Limb (tissue), 2 donors: Measurements from ENCODE around the gene CYP46A1.

Source experiments
- DNase-seq, 2 donors: peaks; one replicate each; pipeline ENCODE4 v3.0.0-alpha.2; 2016; ENCODE audit errors: extremely low spot score in 2 of 2

Gene CYP46A1

DNA sequence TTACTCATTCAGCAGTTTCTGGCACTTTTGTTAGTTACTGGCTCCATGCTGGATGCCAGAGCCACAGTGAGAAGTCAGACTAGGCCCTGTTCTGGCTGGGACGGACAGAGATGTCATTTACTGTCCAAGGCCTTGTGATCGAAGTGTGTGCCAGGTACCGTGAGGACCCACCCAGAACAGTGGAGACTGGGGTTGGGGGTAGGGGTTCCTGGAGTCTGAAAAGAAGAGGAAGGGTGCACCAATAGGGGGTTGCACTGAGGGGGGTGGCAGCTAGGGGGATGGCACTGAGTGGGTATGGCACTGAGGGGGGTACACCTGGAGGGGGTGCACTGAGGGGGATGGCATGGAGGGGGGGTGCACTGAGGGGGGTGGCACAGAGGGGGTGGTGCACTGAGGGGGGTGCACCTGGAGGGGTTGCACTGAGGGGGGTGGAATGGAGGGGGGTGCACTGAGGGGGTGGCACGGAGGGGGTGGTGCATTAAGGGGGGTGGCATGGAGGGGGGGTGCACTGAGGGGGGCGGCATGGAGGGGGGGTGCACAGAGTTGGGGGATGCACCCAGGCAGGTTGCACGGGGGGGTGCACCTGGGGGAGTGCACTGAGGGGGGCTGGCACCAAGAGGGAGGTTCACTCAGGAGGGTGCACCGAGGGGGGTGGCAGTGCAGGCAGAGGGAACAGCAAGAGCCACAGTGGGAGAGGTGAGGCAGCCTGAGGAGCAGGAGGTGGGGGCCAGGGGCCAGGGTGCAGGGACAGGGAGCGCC is 10.6 kb upstream of the CYP46A1 start:
- DNase-seq: no peak

DNA sequence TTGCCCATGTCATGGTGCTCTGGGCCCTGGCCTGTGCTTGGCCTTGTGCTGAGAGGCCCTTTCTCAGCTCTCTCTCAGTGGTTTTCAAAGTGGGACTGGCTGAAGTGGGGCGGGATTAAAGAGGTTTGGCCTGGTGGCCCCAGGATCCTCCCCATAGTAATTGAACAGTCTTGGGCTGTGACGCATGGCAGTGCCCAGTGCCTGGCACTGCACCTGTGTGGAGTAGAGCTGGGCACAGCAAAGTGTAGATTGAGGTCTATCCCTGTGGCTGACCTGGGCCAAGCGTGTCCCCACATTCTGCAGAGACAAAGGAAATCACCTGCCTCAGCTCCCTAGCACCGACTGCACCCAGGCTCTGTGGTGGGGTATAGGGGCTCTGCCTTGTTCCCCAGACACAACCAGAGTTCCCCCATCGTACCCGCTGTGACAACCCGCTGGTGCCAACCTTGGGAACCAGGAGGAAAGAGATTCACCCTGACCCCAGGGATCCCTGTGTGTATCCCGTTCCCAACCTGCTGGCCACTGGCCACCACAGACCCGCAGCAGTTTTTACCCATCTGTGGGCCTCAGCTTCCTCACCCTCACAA is 9.9 kb upstream of the CYP46A1 start:
- DNase-seq: no peak

DNA sequence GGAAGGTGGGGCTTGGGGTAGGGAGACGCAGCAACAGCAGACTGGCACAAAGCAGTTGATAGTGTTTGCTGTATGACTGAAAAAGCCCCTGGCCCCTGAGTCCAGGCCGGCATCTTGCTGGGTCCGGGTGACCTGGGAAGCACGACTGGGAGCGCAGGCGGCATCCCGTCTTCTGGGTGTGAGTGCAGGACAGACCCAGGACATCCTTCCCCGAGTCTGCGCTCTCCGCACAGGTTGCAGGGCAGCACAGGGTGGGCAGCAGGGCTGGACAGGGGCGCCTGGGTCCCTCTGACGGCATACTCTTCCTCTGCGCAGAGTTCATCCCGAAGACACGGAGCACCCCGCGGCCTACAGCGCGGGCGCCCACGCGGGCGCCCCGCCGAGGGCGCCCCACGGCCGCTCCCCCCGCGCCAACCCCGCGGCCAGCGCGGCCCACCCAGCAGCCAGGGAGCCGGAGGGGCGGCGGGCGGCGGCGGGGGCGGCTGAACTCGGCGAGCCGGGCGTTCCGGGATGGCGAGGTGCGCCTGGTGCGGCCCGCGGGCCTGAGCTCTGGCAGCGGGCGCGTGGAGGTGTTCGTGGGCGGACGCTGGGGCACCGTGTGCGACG is 9.2 kb upstream of the CYP46A1 start:
- no peak for DNase-seq

DNA sequence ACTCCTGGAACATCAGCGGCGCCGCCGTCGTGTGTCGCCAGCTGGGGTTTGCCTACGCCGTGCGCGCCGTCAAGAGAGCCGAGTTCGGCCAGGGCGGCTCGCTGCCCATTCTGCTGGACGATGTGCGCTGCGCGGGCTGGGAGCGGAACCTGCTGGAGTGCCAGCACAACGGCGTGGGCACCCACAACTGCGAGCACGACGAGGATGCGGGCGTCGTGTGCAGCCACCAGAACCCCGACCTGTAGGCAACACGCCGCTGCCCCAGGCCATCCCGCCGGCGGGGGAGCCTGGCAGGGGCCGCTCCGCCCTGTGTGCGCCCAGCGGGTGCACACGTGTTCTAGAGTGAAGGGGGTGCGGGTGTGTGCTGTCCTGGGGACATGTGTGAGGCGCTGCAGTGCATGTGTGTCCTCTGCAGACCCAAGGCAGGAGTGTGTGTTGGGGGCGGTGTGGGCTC is 8.7 kb upstream of the CYP46A1 start:
- no peak for DNase-seq

DNA sequence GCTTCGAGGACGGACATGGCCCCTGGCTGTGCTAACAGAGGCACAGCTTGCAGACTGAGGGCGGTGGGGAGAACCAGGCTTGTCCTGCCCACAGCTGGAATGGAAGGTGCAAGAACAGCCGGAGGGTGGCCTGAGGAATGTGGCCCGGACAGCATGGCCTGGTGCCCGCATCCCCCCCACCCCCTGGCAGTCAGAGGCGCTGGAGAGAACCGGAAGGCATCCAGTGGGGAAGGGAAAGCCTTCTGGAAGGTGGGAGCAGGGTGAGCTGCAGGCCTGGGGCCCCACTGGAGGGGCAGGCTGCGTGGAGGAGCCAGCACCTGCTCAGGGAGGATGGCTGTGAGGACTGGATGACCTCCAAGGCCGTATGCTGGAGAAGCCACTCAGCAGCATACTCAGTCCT is 8.1 kb upstream of the CYP46A1 start:
- no peak for DNase-seq

DNA sequence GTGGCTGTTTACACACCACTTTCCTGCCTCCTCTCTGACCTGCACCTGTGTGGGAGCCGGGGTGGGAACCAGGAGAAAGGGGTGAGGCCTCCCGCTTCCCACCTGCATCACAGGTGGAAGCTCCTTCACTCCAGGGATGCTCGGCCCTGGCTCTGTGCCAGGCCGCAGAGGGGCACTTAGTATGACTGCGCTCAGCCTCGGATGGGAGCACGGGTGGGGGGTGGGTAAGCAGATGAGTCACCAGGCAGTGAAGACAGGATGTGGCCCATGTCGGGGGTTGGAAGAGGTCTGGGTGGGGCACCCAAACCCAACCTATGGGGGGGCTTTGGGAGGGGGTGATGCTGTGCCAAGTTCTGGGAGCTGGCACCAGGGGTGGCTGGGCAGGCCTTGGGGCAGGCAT is 7.4 kb upstream of the CYP46A1 start:
- DNase-seq: peak in 1 of 2 donors; percentile 15

DNA sequence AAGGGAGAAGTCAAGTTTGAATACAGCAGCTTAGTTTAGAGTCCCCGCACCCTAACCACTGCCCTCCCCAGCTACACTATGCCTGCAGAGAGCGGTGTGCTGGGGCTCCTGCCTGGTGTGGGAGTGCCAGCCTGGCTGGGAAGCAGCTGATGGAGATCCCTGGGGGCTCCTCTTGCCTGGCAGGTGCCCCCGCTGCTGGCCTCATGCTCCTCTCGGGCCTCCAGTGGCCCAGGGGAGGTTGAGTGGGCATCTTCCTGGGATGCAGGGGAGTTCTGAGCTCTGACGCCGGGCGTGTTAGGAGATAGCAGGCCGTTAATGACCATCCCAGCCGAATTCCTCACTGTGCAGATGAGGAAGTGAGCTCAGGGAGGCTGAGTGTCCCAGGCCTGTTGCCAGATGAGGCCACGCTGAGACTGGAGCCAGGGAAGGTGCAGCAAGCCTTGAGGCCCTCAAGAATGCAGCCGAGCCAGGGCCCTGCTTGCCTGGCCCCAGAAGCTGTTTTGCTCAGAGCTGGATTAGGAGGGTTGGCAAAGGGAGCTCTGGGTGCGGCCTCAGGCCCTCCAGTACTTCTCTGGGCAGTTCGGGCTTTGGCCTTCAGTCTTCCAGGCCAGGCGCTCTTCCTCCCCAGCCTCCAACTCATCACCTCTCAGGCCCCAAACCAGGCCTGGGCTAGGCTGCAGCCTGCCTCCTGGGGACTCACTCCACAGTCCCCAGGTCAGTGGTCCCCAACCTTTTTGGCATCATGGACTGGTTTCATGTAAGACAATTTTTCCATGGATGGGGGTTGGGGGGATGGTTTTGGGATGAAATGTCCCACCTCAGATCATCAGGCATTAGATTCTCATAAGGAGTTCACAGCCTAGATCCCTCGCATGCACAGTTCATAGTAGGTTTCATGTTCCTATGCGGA is 6.6 kb upstream of the CYP46A1 start:
- DNase-seq: peak in 1 of 2 donors; percentile 19

DNA sequence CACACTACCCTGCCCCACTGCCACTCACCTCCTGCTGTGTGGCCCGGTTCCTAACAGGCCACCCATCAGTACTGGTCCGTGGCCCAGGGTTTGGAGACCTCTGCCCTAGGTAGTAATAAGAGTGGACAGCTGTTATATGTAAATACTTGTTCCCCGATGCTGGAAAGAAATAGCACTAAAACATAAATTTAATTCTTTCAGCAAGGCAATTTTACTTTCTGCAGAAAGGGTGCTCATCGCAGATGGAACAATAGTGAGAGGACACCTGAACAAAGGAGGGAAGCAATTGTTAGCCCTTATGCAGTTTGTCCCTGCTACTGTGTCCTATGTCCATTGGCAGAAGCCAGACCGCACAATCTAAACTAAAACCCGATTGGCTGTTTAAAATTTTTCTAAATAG is 5.9 kb upstream of the CYP46A1 start:
- no peak for DNase-seq

DNA sequence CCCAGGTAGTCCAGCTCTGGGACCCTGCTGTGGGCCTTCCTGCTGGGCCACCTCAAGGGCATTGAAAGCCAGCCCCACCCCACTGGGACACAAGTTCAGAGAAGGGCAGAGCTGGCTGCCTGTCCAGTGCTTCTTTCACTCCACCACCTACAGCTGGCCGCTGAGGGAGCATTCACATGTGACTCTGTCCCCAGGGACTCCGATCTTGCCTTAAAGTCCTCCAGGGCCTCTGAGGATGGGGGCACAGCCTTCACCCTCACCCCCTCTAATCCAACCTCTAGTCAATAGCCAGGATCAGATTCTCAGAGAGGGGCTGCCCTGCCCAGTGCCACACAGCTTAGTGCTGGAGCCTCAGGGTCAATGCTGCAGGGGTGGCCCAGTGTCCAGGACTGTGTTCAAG is 5.0 kb upstream of the CYP46A1 start:
- DNase-seq: no peak

DNA sequence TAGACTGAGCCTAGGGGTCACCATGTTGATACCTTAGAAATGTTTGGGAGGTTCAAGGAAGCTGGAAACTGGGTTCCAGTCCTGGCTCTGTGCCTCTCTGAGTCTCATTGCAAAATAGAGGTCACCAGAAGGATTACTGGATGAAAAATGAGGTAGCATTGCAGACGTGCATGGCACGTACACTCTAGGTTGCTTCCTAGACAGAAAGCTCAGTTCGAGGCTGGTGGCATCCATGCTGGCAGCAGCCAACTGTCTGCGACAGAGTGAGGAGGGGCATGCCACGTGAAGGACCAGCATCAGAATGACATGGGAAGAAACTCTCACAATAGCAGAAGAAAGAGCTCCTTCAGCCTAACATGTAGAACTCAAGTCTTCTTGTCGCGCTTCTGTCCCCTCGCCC is 4.6 kb upstream of the CYP46A1 start:
- peak in 1 of 2 donors; percentile 17 for DNase-seq

DNA sequence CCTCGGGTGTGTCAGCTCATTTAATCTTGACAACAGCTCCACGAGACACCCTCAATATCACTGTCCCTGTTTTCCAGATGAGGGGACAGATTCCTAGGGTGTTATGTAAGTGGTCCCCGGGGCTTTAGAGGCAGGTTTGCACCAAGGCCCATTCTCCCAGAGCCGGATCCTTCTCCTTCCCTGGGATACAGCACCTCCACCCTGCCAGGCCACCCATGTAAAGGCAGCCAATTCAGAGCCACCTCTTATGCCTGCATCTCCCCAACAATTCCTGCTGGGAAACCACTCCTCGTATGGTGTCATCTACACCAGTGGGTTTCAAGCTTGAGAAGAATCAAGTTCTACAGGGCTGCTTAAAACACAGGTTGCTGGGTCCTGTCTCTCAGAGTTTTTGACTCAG is 4.1 kb upstream of the CYP46A1 start:
- peak in 1 of 2 donors; percentile 21 for DNase-seq

DNA sequence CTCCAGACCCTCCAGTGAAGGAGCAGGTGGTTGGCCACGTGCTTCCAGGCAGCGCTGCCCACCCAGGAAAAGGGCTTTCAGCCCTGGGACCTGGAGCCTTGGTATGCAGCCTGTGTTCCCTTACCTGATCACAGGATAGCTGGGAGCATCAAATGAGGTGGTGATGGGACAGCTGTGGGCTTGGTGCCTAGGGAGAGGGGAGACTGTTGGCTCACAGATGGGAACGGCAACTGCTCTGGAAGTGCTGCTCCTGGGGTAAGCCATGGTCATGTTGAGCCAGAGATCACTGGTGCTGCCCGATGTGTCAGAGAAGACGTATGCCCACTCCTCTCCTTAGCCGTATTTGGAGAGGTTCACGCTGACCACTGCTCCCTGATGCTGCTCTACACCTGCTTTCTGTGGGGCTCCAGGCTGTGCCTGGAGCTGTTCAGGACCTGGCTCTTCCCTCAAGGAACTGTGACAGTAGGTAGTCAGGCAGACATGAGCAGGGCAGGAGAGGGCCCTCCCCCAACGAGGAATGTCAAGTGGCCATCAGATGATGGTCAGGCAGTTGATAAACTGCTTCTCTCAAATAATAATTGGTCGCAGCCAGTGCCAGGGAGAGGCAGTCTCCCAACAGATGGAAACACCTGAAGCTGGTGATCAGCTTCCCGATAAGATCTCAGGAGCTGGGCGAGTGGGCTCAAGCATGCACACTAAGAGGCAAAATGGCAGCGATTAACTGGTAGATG is 2.8 kb upstream of the CYP46A1 start:
- peak in 1 of 2 donors; percentile 21 for DNase-seq

DNA sequence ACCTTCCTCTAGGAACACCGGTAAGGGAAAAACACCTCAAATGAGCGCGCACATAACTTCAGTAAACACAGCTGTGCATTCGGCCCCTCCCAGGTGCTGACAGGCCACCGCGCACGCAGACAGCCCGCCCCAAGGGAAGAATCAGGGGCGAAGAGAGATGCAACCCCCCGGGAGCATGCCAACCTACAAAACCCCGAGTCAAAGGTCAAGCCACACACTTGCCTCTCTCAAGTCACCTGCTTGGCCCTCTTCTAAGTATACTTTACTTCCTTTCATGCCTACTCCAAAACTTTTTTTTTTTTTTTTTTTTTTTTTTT is 2.3 kb upstream of the CYP46A1 start:
- peak in 1 of 2 donors; percentile 28 for DNase-seq

DNA sequence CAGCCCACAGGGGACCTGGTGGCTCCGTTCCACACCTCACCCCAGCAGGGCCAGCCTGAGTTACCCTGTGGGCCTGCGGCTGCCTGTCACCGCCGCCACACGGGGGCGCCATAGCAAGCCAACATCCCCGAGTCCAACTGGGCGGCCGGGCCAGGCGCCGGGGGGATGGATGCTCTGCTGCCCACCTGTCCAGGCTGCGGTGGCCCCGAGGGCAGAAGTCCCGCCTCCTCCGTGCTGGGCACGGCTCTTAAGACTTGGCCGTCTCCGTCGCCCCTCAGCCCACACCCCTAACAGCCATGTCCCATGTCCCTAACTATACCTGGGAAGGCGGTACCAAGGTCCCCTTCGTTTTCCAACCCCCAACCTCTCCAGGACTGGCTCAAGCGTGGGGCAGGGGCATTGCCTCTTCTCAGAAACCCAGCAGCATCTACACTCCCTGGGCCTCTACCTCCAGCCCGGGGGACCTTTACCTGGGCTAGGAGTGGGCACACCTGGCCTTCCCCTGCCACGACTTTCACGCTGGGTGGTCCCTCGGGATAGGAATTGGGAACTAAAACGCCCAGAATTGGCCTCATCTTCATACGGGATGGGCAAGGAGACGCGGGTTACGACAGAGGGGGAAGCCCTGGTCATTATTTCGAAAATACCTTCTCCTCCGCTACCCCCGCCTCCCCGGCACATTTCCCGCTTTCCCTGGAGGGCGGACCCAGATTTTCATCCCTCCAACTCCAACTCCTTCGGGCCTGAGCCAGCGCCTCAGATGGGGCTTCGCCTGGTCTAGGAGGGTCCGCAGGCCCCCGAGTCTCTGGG is 1.1 kb upstream of the CYP46A1 start:
- DNase-seq: peak; percentile 65 to 91

DNA sequence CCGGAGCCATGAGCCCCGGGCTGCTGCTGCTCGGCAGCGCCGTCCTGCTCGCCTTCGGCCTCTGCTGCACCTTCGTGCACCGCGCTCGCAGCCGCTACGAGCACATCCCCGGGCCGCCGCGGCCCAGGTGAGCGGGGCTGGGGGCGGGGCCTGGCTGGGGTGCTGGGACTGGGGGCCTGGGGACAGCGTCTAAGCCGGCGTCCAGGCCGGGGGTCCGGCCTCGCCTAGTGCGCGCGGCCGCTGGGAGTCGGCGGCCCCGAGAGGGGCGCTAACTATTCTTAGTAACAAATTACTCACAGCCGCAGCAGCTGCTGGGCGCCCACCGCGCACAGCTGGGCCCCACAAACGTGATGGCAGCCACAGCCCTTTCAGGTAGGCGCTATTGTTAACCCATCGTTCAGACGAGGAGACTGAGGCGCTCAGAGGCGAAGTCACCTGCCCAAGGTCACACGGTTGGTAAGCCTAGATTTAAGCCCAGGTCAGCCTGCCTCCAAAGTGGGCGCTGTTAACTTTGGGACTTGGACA is 374 bp downstream of the CYP46A1 start:
- no peak for DNase-seq

DNA sequence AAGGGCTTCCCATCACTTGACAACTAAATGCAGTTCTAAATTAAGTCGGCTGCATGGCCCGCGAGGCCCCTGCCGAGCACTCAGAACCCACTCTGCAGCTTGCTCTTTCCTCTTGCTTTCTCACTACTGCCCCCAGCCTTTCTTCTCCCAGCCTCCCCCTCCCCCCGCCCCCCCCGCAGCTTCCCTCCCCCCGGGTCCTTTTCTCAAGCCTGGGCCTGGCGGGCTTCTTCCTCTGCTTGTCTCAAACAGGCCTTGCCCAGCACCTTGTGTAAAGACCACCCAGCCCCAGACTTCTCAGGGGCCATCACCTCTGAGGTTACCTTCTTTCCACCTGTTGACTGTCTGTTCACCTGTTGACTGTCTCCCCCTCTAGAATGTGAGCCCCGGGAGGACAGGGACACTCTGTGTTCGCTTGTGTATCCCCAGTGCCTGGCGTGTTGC is 1.1 kb downstream of the CYP46A1 start:
- peak in 1 of 2 donors; percentile 31 for DNase-seq

DNA sequence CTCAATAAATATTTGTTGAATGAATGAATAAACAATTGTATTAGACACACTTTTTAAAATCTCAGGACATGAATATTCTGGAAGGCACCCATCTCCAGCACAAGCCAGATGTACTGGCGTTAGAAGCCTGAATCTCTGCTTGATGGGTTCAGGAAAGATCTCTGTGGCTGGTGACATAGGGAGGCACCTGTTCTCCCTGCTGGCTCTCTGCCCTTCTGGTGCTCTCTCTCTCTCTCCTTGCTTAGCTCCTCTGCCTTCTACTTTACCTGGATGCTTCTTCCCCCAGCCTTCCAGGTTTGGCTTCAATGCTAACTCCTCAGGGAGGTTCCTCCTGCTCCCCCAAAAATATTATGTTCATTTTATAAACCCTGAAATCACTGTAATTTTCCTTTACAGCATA is 1.5 kb downstream of the CYP46A1 start:
- peak in 1 of 2 donors; percentile 15 for DNase-seq

DNA sequence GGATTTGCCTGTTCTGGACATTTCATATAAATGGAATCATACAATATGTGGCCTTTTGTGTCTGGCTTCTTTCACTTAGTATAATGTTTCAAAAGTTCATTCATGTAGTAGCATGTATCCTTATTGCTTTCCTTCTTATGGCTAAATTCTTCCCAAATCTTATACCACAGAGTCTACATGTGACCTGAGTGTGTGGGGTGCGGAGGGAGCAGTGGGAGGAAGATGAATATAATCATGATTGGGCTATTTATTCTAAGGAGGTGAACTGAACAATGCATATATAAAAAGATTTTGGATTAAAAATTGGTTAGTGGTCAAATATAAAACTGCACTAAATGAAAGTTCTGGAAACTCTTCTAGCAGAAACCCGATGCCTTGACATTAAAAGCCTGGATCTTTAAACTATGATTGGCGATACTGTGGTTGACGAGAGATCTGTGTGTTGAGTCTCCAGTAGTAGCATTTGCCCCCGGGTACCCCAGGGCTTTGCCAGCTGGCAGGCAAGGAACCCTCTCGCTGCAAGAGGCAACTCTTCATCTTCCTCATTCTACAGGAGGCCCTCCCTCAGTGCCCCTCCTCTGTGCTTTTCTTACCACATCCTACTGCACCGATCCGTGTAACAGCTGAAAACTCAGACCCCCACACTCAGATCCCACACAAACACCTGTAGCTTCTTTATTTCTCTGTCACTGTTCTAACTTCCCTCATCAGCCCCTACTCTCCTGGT is 2.6 kb downstream of the CYP46A1 start:
- peak in 1 of 2 donors; percentile 20 for DNase-seq
